NK-92 treated with Interleukin-12 subunit alpha and Interleukin-12 subunit beta, amount 100 ng/mL, for 24 hours (cell line): ENCODE measurements around the gene AP3D1.
A peak's percentile ranks its signal among the peaks of the same experiment; 100 is the strongest.
"Not testable (repeated sequence)": the region's sequence is repeated elsewhere in the genome, so short reads cannot be mapped to it uniquely, and the experiment has no call there.

Experiments used
- DNase-seq: peaks from one replicate; lab custom pipeline; 2025; lab: John Stamatoyannopoulos, UW

Gene AP3D1

GRCh38 chr19:2151339-2152229 is at the start of gene AP3D1:
TSS of gene AP3D1 (minus strand) at chr19:2151566. CDS start at chr19:2151334, 232 bp downstream.
- DNase-seq: peak; percentile 100

GRCh38 chr19:2200624-2201294 is 49.4 kb upstream of the AP3D1 start:
- DNase-seq: not testable (repeated sequence)

- DNase-seq: no peak
These were observed 48.7 kb upstream of the AP3D1 start for GRCh38 chr19:2199861-2200623.

- no peak for DNase-seq
These were observed 47.8 kb upstream of the AP3D1 start for GRCh38 chr19:2199215-2199614.

DNA sequence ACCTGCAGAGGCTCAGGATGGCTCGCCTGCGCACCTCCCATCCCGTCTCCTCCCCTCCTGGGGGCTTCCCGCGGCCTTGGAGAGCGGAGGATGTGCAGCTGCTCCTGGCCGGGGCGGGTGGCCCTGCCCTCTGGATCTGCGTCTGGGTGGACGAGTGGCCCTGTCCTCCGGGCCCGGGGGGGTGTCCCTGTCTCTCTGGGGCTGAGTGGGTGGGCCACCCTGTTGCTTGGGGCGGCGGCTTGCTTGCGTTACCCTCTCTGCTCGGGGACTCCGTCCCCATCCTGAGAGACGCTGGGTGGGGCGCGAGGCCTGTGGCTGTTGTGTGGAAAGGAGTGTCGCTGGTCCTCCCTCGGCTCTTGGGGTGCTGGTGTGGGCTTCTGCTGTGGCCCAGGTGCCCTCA is 47.0 kb upstream of the AP3D1 start:
- DNase-seq: no peak

DNA sequence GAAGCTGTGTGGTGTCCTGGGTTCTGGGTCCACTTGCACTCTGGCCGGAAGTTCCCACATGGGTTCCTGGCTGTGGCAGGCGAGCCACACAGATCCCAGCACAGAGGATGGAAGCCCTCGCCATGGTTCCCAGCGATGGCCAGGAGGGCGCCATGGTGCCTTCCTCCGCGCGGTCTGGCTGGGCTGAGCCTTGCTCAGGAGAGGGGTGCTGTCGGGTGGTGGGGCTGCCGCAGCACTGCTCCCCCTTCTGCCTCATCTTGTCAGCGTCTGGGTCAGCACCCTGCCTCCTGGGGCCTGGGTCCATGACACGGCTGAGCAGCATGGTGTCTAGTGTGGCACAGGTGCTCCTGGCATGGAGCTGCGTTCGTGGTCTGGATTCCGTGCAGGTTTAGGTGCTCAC is 45.9 kb upstream of the AP3D1 start:
- no peak for DNase-seq

DNA sequence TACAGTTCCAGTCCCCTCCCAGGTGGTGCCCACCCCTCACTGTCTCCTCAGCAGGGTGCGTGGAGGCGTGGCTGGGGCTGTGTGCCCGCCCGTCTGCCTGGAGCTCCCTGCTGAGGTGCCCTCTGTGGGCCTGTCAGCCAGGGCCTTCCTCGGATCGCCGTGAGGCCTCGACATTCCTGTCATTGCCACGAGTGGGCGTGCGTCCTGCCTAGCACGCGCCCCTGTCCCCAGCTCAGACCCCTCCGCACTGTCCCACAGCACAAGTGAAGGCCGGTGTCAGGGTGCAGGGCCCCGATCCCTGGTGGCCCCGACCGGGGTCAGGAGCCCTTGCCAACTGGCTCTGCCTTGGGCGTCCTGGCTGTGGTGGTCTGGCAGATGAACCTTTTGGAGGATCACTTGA is 44.5 kb upstream of the AP3D1 start:
- no peak for DNase-seq

GRCh38 chr19:2195361-2195760 is 44.0 kb upstream of the AP3D1 start:
- DNase-seq: no peak

- no peak for DNase-seq
These were observed 43.2 kb upstream of the AP3D1 start for GRCh38 chr19:2194513-2195078.

DNA sequence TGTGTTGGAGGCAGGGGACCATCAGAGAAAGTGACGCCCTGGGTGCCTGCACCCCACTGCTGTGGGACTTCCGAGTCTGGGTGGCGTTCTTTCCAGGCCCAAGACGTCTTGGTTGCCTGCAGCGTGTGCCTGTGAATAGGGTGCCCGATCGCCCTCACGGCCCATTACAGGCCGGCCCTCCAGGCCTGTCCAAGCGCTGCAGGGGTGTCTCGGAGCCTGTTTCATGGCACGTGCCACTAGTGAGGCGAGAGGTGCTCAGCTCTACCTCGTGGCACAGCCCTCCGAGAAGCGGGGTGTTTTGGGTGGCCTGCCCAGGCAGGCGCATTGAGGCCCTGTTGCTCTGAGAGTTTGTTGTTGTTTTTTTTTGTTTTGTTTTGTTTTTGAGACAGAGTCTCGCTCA is 42.4 kb upstream of the AP3D1 start:
- DNase-seq: no peak

GRCh38 chr19:2192862-2193261 is 41.5 kb upstream of the AP3D1 start:
- no peak for DNase-seq

DNA sequence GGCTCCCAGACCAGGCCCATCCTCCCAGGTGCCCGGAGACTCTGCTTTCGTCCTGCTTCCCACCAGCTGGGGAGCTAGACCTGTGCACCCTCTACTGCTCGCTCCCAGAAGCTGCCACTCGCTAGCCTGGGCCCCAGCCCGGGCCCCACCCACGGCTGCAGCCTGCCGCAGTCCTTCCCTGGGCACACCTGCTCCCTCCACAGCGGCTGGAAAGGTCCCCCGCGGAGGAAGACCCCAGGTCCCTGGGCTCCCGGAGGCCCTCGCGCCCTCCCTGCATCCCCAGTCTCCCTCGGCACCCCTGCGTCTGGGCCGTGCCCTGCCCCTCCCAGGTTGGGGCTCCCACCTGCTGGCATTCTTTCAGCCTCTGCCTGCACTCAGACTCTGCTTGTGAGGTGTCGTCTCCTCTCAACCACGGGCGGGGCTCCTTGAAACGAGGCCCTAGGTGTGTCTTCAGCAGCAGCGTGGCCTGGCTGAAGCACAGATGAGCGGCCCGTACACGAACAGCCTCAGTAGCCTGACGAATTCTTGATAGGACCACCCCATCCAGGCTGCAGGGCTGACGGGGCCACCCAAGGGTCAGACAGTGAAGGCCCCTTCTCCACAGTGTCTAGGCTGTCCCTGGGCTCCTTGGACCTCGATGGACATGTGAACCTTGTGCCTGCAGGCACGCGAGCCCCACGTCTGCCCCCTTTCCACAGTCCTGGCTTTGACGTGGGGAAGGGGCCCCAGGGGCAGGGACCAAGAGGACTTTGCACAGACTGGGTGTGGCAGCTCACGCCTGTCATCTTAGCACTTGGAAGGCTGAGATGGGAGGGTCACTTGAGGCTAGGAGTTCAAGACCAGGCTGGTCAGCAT is 40.3 kb upstream of the AP3D1 start:
- DNase-seq: no peak

- DNase-seq: no peak
These were observed 39.6 kb upstream of the AP3D1 start for GRCh38 chr19:2190848-2191455.

DNA sequence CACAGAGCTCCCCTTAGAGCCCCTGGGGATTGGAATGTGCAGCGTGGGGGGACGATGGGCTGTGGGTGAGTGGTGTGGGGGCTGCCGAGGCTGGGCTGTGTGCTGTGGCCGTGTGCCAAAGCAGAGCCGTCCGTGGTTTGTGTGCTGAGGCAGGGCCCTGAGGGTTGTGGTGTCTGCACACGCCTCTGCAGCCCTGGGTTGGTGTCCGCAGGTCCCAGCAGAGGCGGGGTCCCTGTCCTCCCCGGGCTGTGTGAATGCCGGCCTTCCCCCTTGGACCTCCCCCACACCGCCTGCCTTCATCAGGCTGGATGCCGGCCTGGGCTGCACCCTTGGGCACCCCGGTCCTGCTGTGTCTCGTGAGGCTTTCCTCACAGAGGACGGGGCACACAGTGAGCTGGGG is 38.5 kb upstream of the AP3D1 start:
- no peak for DNase-seq

DNA sequence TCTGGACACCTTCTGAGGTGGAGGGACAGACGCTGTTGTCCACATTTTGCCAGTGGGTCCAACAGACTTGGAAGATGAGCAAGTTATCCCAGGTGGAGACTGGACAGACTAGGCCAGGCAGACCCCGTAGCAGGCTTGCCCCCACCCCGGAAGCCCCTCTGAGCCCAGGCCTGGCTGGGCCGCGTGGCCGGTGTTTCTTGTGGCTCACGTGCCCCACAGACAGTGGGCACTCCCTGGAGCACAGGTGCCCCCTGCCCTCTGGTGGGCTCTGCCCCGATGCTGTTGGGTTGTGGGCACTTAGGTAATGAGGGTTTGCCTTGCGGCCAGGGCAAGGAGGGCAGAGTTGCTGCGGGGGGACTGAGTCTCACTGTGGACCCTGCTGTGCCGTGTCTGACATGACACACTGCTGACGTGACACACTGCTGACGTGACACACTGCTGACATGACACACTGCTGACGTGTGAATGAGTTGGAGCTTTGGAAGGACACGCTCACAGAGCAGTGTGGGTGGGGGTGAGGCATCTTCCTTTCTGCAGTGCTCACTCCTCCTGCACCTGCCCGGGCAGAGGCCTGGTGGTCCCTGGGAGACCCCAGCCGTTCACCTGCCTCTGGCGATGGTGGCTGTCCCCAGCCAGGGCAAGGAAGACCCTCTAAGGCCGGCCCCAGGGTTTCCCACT is 37.5 kb upstream of the AP3D1 start:
- DNase-seq: no peak

- no peak for DNase-seq
These were observed 35.8 kb upstream of the AP3D1 start for GRCh38 chr19:2187159-2187558.

DNA sequence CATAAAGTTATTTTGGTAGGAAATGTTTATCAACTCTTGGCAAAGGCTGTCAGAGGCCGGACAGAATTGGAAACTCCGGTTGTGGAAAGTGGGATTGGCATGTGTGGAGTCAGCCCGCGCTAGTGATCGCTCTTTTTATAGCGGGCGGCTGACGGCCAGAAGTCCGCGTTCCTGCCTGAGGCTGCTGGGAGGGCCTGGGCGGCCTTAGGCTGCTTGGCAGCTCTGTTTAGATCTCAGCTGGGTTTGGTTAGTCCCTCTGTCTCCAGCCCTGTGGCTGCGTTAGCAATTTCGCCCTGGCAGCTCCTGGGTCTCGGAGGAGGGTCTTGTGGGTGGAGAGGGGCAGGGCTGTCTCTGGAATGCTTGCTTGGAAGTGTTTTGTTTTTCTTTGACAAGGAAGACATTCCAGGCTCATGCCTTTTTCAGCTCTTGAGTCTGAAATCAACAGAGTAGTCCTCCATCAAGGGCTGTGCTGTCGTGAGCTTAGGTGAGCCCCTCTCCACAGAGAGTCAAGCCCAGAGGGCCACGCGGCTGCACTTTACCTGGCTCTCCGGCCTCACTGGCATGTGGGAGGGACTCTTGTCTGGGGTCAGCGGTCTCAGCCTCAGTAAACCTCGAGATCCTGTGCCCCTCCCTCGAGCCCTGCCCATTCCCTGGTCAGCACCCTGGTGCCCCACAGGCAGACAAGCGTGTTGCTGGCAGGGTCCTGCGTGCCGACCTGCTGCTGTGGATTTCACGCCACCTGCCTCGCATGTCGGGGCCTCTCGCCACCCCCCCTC is 34.9 kb upstream of the AP3D1 start:
- DNase-seq: no peak

GRCh38 chr19:2185734-2186070 is 34.3 kb upstream of the AP3D1 start:
- DNase-seq: no peak

- no peak for DNase-seq
These were observed 33.1 kb upstream of the AP3D1 start for GRCh38 chr19:2184422-2184975.
